Measurements from ENCODE around the gene ZFYVE1. TPM values are rescaled to one million over a fixed set of nuclear protein-coding genes. Genes with fewer than 3 reads are reported as not detected.

The ZFYVE1 gene
- total RNA-seq, 1 donor from 2014 or later, result 16.5 TPM

GRCh38 chr14:72921396-72921795 is 105.5 kb downstream of the ZFYVE1 start:
- H3K9me3 Mint-ChIP-seq, result no peaks in the 10 kb centered on the region
- DNase-seq (no peak), ATAC-seq (ENCODE audit: low read depth) (no peak)
- H3K27me3 Mint-ChIP-seq, result peaks cover 5% of the 10 kb centered on the region
- H3K27ac Mint-ChIP-seq, result no peak overlapping the region
- H3K36me3 Mint-ChIP-seq (ENCODE audit: low read depth), result peaks cover 2% of the 10 kb centered on the region
- H3K4me1 Mint-ChIP-seq, result peaks cover 4% of the 10 kb centered on the region
- intact Hi-C loops (cut with micrococcal nuclease), result no loop called here
- no peak for TF ChIP-seq CTCF (IDR thresholded peaks at IDR 0.05)
- CTCF ChIA-PET, result no interaction called here
- POLR2A ChIA-PET, result no interaction called here
- no peak overlapping the region for H3K4me3 Mint-ChIP-seq

- ChIA-PET CTCF (interaction anchor here (1.7 kb wide), 1 partner anchor 406 kb away, joined by 3 read pairs; no protein-coding TSS in a partner anchor), POLR2A (no interaction called here)
- no peak for DNase-seq
- intact Hi-C loops (cut with micrococcal nuclease), result no loop called here
- peaks cover 7% of the 10 kb centered on the region for H3K27me3 Mint-ChIP-seq
- no peak overlapping the region for H3K4me3 Mint-ChIP-seq
- no peaks in the 10 kb centered on the region for H3K9me3 Mint-ChIP-seq
- no peak overlapping the region for H3K27ac Mint-ChIP-seq
- ATAC-seq (ENCODE audit: low read depth), result no peak
- no peak for TF ChIP-seq CTCF (IDR thresholded peaks at IDR 0.05)
- H3K4me1 Mint-ChIP-seq, result no peaks in the 10 kb centered on the region
- no peaks in the 10 kb centered on the region for H3K36me3 Mint-ChIP-seq (ENCODE audit: low read depth)
These were observed 106.9 kb downstream of the ZFYVE1 start for GRCh38 chr14:72920008-72920407.

Other genes with a start within 250 kb of the ZFYVE1 start
- gene DPF3, start 133.0 kb downstream of the ZFYVE1 start, total RNA-seq, result 3.5 and 4.3 TPM in 2 replicates
- 33.9 and 38.7 TPM in 2 replicates for gene DCAF4, start 100.6 kb downstream of the ZFYVE1 start, total RNA-seq
- 114 and 123 TPM in 2 replicates for gene RBM25, start 31.4 kb upstream of the ZFYVE1 start, total RNA-seq
- 38.6 and 42.9 TPM in 2 replicates for gene PSEN1, start 109.4 kb upstream of the ZFYVE1 start, total RNA-seq
- 0.42 and 0.46 TPM in 2 replicates for gene PAPLN, start 210.4 kb upstream of the ZFYVE1 start, total RNA-seq